Thoracic aorta endothelial cell (primary cell): ENCODE data around the gene TMC2. TPM values are rescaled to one million over a fixed set of nuclear protein-coding genes. Genes with fewer than 3 reads are reported as not detected.

ENCODE experiments used
- small RNA-seq: library from RNA; depleted of rRNA; stranded (forward); fragments of <200 nt; gene quantifications from one replicate; pipeline ENCODE3, GENCODE V24; 2012
- total RNA-seq: library from RNA; depleted of rRNA; stranded (reverse); fragments of >200 nt; gene quantifications from 2 replicates; pipeline ENCODE4 v1.2.3, GENCODE V29; 2012

The TMC2 gene
- not detected in 2 replicates for total RNA-seq

GRCh38 chr20:2536560-2536986, at the start of gene TMC2:
TSS of gene TMC2 (plus strand) at chr20:2536573. CDS start at chr20:2536622, 49 bp downstream.

GRCh38 chr20:2508631-2509467, 27.5 kb upstream of the TMC2 start, which contains the start of gene ZNF343:
TSS of gene ZNF343 (minus strand) at chr20:2508915. CDS start at chr20:2493895, 15,020 bp downstream.

DNA sequence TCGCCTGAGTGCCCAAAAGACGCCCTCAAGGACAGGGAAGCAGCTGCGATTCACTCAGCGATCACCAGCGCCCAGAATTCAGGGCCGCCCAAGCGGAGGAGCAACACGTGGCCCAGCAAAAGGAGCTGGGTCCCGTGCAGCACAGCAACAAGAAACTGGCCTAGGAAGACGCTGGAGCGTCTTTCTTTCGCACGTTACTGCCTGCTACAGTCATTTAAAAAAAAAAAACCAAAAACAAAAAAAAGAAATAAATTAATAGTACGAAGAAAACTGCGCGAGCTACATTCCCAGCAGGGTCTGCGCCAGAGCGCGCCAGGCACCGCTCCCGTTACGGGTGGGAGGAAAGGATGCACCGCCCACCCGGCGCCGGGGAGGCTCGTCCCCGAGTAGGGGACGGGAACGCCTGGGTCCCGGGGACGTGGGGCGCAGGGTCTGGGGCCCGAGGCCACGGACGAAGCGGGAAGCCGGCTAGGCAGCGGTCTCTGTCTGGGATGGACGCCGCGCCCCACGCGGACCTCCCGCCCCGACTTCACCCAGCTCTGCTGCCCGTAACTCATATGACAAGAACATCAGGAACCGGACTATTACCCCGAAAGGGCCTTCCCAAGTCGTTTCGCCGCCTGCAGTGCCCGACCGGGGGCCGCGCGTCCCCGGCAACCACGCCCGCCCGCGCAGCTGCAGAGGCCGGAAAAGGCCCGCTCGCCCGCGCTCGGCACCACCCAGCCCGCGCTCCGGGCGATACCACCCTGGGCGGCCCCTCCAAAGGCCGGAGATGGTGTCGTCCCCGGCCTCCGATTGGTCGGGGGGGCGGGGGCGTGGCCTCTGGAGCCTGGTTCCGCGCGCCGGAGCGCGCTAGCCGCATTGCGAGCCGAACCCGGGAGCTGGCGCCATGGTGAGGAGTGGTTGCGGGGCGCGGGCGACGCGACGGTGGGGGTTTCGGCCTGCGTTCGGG, 115.7 kb downstream of the TMC2 start, which contains the start of gene NOP56:
Gene NOP56, plus strand, starts transcription at position 861 of the 952 bp plus-strand sequence. Its CDS starts 29 bp downstream, at position 890.

DNA sequence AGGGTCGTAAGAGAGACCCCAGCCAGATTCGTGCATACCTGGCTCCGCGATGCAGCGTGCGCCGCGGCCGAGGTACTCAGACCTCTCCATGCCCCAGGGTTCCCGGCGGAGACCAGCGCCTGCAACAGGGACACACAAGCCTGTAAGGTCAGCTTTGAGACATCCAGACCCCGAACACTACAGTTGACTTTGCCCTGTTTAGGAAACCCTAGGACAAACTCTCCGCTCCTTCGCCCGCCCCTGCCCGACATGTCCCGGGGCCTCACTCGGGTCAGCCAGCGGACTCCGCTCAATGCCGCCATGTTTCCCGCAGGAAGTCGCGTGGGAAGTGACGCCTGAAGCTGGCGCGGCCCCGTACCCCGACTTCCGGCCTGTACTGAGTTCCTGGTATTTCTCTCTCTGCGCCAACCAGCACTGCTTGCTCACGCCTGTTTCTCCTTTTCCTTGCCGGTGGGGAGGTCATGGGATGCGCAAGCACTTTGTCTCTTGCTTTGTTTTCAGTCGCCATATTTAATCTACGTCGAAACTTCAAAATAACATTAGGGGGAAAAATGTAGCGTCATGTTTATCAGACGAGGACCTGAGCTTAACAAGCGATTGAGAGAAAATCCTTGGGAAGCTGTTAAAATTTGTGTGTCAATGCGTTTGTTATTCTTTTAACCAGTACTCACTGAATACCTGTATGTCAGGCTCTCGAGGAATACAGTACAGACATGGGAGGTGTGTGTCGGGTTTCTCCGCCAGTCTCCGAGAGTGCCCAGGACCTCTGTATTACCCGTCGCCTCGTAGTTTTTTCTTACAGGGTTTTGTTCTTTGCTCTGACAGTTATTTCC, 127.7 kb downstream of the TMC2 start, which contains the start of gene IDH3B:
Gene IDH3B, minus strand, starts transcription at position 330 of the 833 bp plus-strand sequence. Its CDS starts 28 bp downstream, at position 302.

Small RNA genes lying within 50 kb of the gene (small RNA-seq; reads per million reads assigned to genes)
- gene SNORA51 (not detected), gene SNORD110 (not detected), gene SNORD56 (not detected), gene SNORD57 (not detected), gene SNORD86 (not detected)

Other genes with a start within 250 kb of the TMC2 start
- gene TGM3, start 240.6 kb upstream of the TMC2 start, total RNA-seq: not detected in 2 replicates
- gene TGM6, start 155.7 kb upstream of the TMC2 start, total RNA-seq: not detected in 2 replicates
- 237 and 320 TPM in 2 replicates for gene SNRPB, start 65.8 kb upstream of the TMC2 start, total RNA-seq
- 12.6 and 12.8 TPM in 2 replicates for gene ZNF343, start 27.7 kb upstream of the TMC2 start, total RNA-seq
- gene NOP56, start 116.1 kb downstream of the TMC2 start, total RNA-seq: 200 and 273 TPM in 2 replicates
- gene IDH3B, start 127.6 kb downstream of the TMC2 start, total RNA-seq: 86.9 and 87.8 TPM in 2 replicates
- 0.53 and 1.0 TPM in 2 replicates for gene EBF4, start 156.2 kb downstream of the TMC2 start, total RNA-seq